GM19395 (cell line): ENCODE data around the gene ARHGAP42.
"Not testable (repeated sequence)": the region's sequence is repeated elsewhere in the genome, so short reads cannot be mapped to it uniquely, and the experiment has no call there.

Experiments used
- ATAC-seq: cut with Tn5 transposase; IDR thresholded peaks from one replicate; pipeline ENCODE4 v1.9.1; 2021; ENCODE audit warnings: mild to moderate bottlenecking, moderate library complexity; ENCODE audit not compliant: unreplicated experiment

ARHGAP42 gene, protein sequence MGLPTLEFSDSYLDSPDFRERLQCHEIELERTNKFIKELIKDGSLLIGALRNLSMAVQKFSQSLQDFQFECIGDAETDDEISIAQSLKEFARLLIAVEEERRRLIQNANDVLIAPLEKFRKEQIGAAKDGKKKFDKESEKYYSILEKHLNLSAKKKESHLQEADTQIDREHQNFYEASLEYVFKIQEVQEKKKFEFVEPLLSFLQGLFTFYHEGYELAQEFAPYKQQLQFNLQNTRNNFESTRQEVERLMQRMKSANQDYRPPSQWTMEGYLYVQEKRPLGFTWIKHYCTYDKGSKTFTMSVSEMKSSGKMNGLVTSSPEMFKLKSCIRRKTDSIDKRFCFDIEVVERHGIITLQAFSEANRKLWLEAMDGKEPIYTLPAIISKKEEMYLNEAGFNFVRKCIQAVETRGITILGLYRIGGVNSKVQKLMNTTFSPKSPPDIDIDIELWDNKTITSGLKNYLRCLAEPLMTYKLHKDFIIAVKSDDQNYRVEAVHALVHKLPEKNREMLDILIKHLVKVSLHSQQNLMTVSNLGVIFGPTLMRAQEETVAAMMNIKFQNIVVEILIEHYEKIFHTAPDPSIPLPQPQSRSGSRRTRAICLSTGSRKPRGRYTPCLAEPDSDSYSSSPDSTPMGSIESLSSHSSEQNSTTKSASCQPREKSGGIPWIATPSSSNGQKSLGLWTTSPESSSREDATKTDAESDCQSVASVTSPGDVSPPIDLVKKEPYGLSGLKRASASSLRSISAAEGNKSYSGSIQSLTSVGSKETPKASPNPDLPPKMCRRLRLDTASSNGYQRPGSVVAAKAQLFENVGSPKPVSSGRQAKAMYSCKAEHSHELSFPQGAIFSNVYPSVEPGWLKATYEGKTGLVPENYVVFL

GRCh38 chr11:100687054-100687629 lies at the start of gene ARHGAP42:
ARHGAP42 (plus strand) TSS chr11:100687288; CDS start chr11:100687679, 391 bp downstream.
- ATAC-seq: peak; percentile 78

DNA sequence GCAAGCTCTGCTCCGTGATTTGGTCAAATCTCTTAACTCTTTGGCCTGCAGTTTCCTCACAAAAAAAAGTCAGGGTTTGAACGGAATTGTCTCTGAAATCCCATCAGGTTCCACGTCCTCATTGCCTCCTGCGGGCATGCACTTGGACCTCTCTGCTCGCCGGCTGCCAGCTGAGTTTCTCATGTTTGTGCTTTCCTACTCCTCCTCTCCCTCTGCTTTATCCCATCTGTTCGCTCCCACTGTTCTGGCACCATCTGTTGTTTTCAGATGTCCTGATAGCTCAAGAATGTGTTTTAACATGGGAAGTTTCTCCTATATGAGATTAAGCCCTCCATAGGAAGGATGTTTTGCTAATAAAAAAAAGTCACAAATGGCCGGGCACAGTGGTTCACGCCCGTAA lies 49.4 kb upstream of the ARHGAP42 start:
- no peak for ATAC-seq

- no peak for ATAC-seq
Measured at GRCh38 chr11:100638648-100639047, 48.4 kb upstream of the ARHGAP42 start.

GRCh38 chr11:100639140-100639539 lies 47.9 kb upstream of the ARHGAP42 start:
- no peak for ATAC-seq

- ATAC-seq: no peak
Measured at GRCh38 chr11:100640071-100640470, 47.0 kb upstream of the ARHGAP42 start.

GRCh38 chr11:100640646-100641045 lies 46.4 kb upstream of the ARHGAP42 start:
- ATAC-seq: no peak

DNA sequence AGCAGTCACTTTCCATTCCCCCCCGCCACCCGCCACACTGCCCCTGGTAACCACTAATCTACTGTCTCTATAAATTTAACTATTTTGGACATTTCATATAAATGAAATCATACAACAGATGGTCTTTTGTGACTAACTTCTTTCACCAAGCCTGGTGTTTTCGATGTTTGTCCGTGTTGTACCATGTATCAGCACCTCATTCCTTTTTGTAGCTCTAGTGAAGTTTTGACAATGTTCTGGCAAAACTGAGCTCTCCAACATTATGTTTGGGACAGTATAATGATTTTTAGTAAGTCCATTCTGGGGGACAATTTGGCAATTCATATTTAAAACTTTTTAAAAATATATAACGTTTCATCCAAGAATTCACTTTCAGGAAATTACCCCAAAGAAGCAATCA lies 45.6 kb upstream of the ARHGAP42 start:
- no peak for ATAC-seq

DNA sequence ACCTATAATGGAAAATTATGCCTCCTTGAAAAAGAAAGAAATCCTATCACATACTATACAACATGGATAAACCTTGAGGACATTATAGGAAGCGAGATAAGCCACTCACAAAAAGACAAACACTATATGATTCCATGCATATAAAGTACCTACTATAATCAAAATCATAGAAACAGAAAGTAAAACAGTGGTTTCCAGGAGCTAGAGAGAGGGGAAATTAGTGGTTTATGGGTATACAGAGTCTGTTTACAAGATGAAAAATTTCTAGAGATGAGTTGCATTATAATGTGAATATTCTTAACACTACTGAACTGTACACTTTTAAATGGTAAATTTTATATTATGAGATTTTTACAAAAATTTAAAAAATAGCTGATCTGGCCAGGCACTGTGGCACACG lies 40.5 kb upstream of the ARHGAP42 start:
- ATAC-seq: no peak

GRCh38 chr11:100647861-100648260 lies 39.2 kb upstream of the ARHGAP42 start:
- no peak for ATAC-seq

GRCh38 chr11:100663583-100663982 lies 23.5 kb upstream of the ARHGAP42 start:
- ATAC-seq: no peak

- ATAC-seq: no peak
Measured at GRCh38 chr11:100663996-100664395, 23.1 kb upstream of the ARHGAP42 start.

- not testable (repeated sequence) for ATAC-seq
Measured at GRCh38 chr11:100666816-100667215, 20.3 kb upstream of the ARHGAP42 start.

DNA sequence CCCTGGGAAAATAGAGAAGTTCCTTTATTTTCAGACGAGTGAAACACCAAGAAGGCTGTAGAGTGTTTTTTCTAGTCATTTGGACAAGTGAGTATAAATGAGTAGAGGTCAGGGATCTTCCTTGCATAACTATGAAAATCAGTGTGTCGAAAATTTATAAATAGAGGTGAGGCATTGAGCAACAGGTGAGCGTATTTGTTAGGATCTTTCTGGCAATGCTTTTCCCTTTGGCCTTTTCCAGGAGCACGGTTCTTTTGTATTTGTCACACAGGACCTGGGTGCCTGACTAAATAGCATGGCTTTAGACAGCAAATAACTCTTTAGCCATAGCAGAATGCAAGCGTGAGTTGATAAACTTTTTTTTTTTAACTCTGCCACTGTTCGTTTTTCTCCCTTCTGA lies 19.6 kb upstream of the ARHGAP42 start:
- ATAC-seq: no peak

DNA sequence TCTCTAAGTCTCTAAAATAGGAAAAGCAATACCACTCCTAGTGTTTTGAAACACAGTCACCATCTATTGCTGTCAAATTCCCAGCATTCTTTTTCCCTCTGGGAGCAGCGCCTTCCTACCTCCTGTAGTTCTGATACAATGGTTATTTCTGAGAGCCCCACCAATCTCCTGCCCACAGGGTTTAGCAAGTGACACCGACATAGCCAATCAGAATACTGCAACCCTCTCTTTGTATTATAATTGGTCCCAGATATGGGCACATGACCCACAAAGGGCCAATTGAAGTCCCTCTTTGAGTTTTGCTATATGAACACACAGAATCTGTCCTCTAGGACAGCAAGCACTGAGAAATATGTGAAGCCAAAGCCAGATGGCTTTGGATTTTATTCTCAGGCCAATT lies 16.9 kb upstream of the ARHGAP42 start:
- ATAC-seq: no peak

DNA sequence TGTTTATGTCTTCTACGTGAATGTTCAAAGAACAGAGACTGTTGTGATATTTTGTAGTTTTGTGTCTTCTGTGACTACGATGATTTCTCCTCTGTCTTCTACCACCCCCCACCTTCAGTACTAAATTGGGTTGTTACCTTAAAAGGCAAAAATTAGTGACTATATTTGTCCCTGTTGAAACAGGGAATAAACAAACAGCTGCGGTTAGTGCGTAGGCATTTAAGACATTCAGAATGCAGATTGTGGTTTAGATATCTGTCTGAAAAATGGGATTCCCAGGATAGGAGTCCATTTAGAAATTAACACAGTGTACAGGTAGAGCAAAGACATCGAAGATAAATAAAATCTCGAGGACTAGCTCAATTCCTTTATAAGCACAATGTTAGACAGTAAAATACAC lies 15.6 kb upstream of the ARHGAP42 start:
- no peak for ATAC-seq

GRCh38 chr11:100672498-100673033 lies 14.5 kb upstream of the ARHGAP42 start:
- ATAC-seq: no peak

GRCh38 chr11:100673063-100673462 lies 14.0 kb upstream of the ARHGAP42 start:
- no peak for ATAC-seq

DNA sequence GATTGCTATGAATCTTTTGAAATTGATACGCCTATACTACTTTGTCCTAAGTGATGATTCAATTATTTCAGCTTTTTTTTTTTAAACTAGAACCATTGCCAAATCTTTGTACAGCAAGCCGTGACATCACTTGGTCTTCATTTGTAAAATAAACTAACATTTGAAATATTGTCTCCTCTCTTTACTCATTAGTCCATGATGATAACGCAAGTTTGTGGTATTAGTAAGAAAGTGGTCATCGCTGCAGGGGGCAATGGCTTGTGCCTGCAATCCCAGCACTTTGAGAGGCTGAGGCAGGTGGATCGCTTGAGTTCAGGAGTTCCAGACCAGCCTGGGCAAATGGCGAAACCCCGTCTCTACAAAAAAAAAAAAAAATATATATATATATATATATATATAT lies 12.9 kb upstream of the ARHGAP42 start:
- no peak for ATAC-seq

- no peak for ATAC-seq
Measured at GRCh38 chr11:100675115-100675650, 11.9 kb upstream of the ARHGAP42 start.

- no peak for ATAC-seq
Measured at GRCh38 chr11:100676901-100677300, 10.2 kb upstream of the ARHGAP42 start.

- no peak for ATAC-seq
Measured at GRCh38 chr11:100677796-100678195, 9.3 kb upstream of the ARHGAP42 start.
